Stimulated activated CD8-positive, alpha-beta memory T cell treated with anti-CD3 and anti-CD28 coated beads, Interleukin-7, amount 100 ng/mL, for 4 hours (primary cell): Measurements from ENCODE around the gene RRH.

Source experiments
- DNase-seq, 2 donors: peaks; one replicate each; pipeline ENCODE4 v3.0.0-alpha.2; 2020; ENCODE audit warnings: low read depth in 2 of 2

Gene RRH

GRCh38 chr4:109887071-109887470 is 59.3 kb downstream of the RRH start:
- DNase-seq = no peak

- DNase-seq = no peak
Measured at GRCh38 chr4:109890076-109890475, 62.3 kb downstream of the RRH start.
